IPS-NIHi7 (cell line): Measurements from ENCODE around the gene ADCY7.
"Not testable (repeated sequence)": the region's sequence is repeated elsewhere in the genome, so short reads cannot be mapped to it uniquely, and the experiment has no call there.

Experiments
- DNase-seq: peaks from one replicate; pipeline ENCODE4 v3.0.0; 2012; ENCODE audit warnings: mixed read lengths; ENCODE audit errors: extremely low spot score

Gene ADCY7

GRCh38 chr16:50336884-50337283 lies 70.5 kb downstream of the ADCY7 start:
- no peak for DNase-seq

GRCh38 chr16:50338371-50339231 lies 72.2 kb downstream of the ADCY7 start:
- no peak for DNase-seq

GRCh38 chr16:50340578-50340977 lies 74.2 kb downstream of the ADCY7 start:
- no peak for DNase-seq

GRCh38 chr16:50343566-50343965 lies 77.2 kb downstream of the ADCY7 start:
- DNase-seq = not testable (repeated sequence)

- not testable (repeated sequence) for DNase-seq
These were observed 78.9 kb downstream of the ADCY7 start for GRCh38 chr16:50345210-50345609.

- DNase-seq = no peak
These were observed 84.8 kb downstream of the ADCY7 start for GRCh38 chr16:50351116-50351515.

- DNase-seq = no peak
These were observed 85.6 kb downstream of the ADCY7 start for GRCh38 chr16:50351952-50352351.

- no peak for DNase-seq
These were observed 87.7 kb downstream of the ADCY7 start for GRCh38 chr16:50354082-50354481.

GRCh38 chr16:50354629-50355456 lies 88.5 kb downstream of the ADCY7 start:
- no peak for DNase-seq

GRCh38 chr16:50359626-50360025 lies 93.3 kb downstream of the ADCY7 start:
- no peak for DNase-seq

- DNase-seq = peak; percentile 2
These were observed 93.9 kb downstream of the ADCY7 start for GRCh38 chr16:50360033-50360778.

GRCh38 chr16:50360779-50361178 lies 94.4 kb downstream of the ADCY7 start:
- DNase-seq = peak; percentile 4

- no peak for DNase-seq
These were observed 97.3 kb downstream of the ADCY7 start for GRCh38 chr16:50363656-50364055.

- no peak for DNase-seq
These were observed 99.6 kb downstream of the ADCY7 start for GRCh38 chr16:50365791-50366575.
